22Rv1 (cell line): ENCODE data around the gene TRIM31.

Source experiments
- ZFX ChIP-seq: fragments of 450-650 bp; IDR thresholded peaks from 2 replicates; pipeline ENCODE4 v1.6.1; 2017; ENCODE audit warnings: antibody characterized with exemption, borderline replicate concordance
- TF ChIP-seq, protein P1 (sequence below): fragments of 450-650 bp; IDR thresholded peaks from 2 replicates; pipeline ENCODE4 v1.5.1; 2017; ENCODE audit warnings: mild to moderate bottlenecking

DNA sequence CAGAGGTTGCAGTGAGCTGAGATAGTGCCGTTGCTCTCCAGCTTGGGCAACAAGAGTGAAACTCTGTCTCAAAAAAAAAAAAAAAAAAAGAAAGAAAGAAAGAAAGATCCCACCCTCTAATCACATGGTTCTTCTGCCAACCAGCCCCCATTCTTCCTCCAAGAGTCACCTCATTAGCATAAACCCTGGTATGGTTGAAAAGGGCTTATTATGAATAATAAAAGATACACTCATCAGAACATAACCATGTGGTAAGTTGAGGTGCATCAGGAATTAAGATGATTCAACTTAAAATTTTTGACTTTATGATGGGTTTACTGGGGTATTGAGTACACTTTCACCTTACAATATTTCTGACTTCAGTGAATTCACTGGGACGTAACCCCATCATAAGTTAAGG, 22.3 kb upstream of the TRIM31 start:
- TF ChIP-seq, protein P1, sequence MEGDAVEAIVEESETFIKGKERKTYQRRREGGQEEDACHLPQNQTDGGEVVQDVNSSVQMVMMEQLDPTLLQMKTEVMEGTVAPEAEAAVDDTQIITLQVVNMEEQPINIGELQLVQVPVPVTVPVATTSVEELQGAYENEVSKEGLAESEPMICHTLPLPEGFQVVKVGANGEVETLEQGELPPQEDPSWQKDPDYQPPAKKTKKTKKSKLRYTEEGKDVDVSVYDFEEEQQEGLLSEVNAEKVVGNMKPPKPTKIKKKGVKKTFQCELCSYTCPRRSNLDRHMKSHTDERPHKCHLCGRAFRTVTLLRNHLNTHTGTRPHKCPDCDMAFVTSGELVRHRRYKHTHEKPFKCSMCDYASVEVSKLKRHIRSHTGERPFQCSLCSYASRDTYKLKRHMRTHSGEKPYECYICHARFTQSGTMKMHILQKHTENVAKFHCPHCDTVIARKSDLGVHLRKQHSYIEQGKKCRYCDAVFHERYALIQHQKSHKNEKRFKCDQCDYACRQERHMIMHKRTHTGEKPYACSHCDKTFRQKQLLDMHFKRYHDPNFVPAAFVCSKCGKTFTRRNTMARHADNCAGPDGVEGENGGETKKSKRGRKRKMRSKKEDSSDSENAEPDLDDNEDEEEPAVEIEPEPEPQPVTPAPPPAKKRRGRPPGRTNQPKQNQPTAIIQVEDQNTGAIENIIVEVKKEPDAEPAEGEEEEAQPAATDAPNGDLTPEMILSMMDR: no peak
- no peak for TF ChIP-seq ZFX
